ENCODE data around the gene SEZ6L.

Gene SEZ6L

GRCh38 chr22:26323013-26323412 lies 153.8 kb downstream of the SEZ6L start:
- intact Hi-C loops (cut with DNase I; ENCODE audit: low total_unique reads): no loop called here
- H3K36me3 ChIP-seq: no peaks in the 10 kb centered on the region
- no peak for DNase-seq
- TF ChIP-seq, protein P1, sequence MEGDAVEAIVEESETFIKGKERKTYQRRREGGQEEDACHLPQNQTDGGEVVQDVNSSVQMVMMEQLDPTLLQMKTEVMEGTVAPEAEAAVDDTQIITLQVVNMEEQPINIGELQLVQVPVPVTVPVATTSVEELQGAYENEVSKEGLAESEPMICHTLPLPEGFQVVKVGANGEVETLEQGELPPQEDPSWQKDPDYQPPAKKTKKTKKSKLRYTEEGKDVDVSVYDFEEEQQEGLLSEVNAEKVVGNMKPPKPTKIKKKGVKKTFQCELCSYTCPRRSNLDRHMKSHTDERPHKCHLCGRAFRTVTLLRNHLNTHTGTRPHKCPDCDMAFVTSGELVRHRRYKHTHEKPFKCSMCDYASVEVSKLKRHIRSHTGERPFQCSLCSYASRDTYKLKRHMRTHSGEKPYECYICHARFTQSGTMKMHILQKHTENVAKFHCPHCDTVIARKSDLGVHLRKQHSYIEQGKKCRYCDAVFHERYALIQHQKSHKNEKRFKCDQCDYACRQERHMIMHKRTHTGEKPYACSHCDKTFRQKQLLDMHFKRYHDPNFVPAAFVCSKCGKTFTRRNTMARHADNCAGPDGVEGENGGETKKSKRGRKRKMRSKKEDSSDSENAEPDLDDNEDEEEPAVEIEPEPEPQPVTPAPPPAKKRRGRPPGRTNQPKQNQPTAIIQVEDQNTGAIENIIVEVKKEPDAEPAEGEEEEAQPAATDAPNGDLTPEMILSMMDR (IDR thresholded peaks at IDR 0.05): no peak
- H3K27ac ChIP-seq: no peak overlapping the region
- no peak overlapping the region for H3K4me3 ChIP-seq
- H3K27me3 ChIP-seq: peaks cover 0 to 25% of the 10 kb centered on the region in 2 donors
- no peaks in the 10 kb centered on the region for H3K9me3 ChIP-seq
- peaks cover 0 to 9% (median 3%) of the 10 kb centered on the region in 4 donors for H3K4me1 ChIP-seq

GRCh38 chr22:26324150-26324549 lies 154.9 kb downstream of the SEZ6L start:
- Histone ChIP-seq H3K4me1 (peaks cover 0 to 9% (median 3%) of the 10 kb centered on the region in 4 donors), H3K36me3 (no peaks in the 10 kb centered on the region), H3K9me3 (no peaks in the 10 kb centered on the region), H3K27ac (no peak overlapping the region), H3K4me3 (no peak overlapping the region), H3K27me3 (peaks cover 0 to 25% of the 10 kb centered on the region in 2 donors)
- intact Hi-C loops (cut with DNase I; ENCODE audit: low total_unique reads): no loop called here
- TF ChIP-seq, protein P1 (IDR thresholded peaks at IDR 0.05): no peak
- DNase-seq: no peak

DNA sequence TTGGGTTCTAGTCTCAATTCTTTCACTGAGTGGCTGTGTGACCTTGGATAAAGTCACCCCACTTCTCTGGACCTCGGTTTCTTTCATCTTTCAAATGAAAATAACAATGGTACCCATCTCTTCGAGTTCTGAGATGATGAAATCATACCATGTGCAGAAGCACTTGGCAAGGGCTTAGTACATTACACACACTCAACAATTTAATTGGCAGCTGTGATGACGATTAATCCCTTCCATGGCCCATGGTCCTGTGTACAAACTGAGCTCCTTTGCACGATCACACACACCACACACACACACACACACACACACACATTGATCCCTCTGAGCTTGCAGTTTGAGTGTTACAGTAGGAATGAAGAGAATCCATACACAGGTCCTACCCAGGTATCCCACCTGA lies 156.4 kb downstream of the SEZ6L start:
- intact Hi-C loops (cut with DNase I; ENCODE audit: low total_unique reads): no loop called here
- H3K27ac ChIP-seq: no peak overlapping the region
- DNase-seq: no peak
- TF ChIP-seq, protein P1 (IDR thresholded peaks at IDR 0.05): no peak
- H3K4me3 ChIP-seq: no peak overlapping the region
- H3K9me3 ChIP-seq: no peaks in the 10 kb centered on the region
- H3K36me3 ChIP-seq: no peaks in the 10 kb centered on the region
- peaks cover 0 to 9% (median 3%) of the 10 kb centered on the region in 4 donors for H3K4me1 ChIP-seq
- peaks cover 0 to 22% of the 10 kb centered on the region in 2 donors for H3K27me3 ChIP-seq

GRCh38 chr22:26326803-26327202 lies 157.5 kb downstream of the SEZ6L start:
- H3K9me3 ChIP-seq: no peaks in the 10 kb centered on the region
- TF ChIP-seq, protein P1 (IDR thresholded peaks at IDR 0.05): no peak
- H3K27me3 ChIP-seq: peaks cover 0 to 25% of the 10 kb centered on the region in 2 donors
- no peak for DNase-seq
- H3K36me3 ChIP-seq: no peaks in the 10 kb centered on the region
- intact Hi-C loops (cut with DNase I; ENCODE audit: low total_unique reads): no loop called here
- peaks cover 0 to under 1% (median 0%) of the 10 kb centered on the region in 4 donors for H3K4me1 ChIP-seq
- no peak overlapping the region for H3K4me3 ChIP-seq
- H3K27ac ChIP-seq: no peak overlapping the region

DNA sequence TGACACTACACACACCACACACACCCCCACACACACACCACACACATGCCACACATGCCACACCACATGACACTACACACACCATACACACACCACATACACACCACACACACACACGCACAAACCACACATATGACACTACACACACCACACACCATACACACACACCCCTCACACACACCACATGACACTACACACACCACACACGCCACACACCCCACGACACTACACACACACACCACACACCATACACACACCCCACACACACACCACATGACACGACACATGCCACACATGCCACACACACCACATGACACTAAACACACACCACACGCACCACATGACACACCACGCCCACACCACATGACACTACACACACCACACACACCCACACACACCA lies 158.0 kb downstream of the SEZ6L start:
- TF ChIP-seq, protein P1 (IDR thresholded peaks at IDR 0.05): no peak
- DNase-seq: no peak
- intact Hi-C loops (cut with DNase I; ENCODE audit: low total_unique reads): no loop called here
- no peaks in the 10 kb centered on the region for H3K4me1 ChIP-seq
- H3K9me3 ChIP-seq: no peaks in the 10 kb centered on the region
- H3K4me3 ChIP-seq: no peak overlapping the region
- peaks cover 0 to 28% of the 10 kb centered on the region in 2 donors for H3K27me3 ChIP-seq
- H3K36me3 ChIP-seq: no peaks in the 10 kb centered on the region
- no peak overlapping the region for H3K27ac ChIP-seq

- intact Hi-C loops (cut with DNase I; ENCODE audit: low total_unique reads): no loop called here
- peaks cover 0 to 36% of the 10 kb centered on the region in 2 donors for H3K27me3 ChIP-seq
- no peak overlapping the region for H3K4me3 ChIP-seq
- no peak for DNase-seq
- H3K36me3 ChIP-seq: no peaks in the 10 kb centered on the region
- TF ChIP-seq, protein P1 (IDR thresholded peaks at IDR 0.05): no peak
- H3K27ac ChIP-seq: no peak overlapping the region
- H3K9me3 ChIP-seq: no peaks in the 10 kb centered on the region
- no peaks in the 10 kb centered on the region for H3K4me1 ChIP-seq
These were observed 159.0 kb downstream of the SEZ6L start for GRCh38 chr22:26328221-26328620.
